Measurements from ENCODE around the gene SULT1A2. TPM values are rescaled to one million over a fixed set of nuclear protein-coding genes. Genes with fewer than 3 reads are reported as not detected.
"Not testable (repeated sequence)": the region's sequence is repeated elsewhere in the genome, so short reads cannot be mapped to it uniquely, and the experiment has no call there.

Gene SULT1A2
- total RNA-seq, 1 donor: 0.27 TPM

GRCh38 chr16:28592511-28592910, 4.3 kb downstream of the SULT1A2 start:
- no peak for DNase-seq (ENCODE audit: low read depth in 2 of 3, low spot score in 2 of 3)

- no peak for DNase-seq (ENCODE audit: low read depth in 2 of 3, low spot score in 2 of 3)
Observed at GRCh38 chr16:28591355-28591754, 5.5 kb downstream of the SULT1A2 start.

GRCh38 chr16:28590384-28591340, 6.2 kb downstream of the SULT1A2 start:
- no peak for DNase-seq (ENCODE audit: low read depth in 2 of 3, low spot score in 2 of 3)

GRCh38 chr16:28589930-28590329, 6.9 kb downstream of the SULT1A2 start:
- no peak for DNase-seq (ENCODE audit: low read depth in 2 of 3, low spot score in 2 of 3)

GRCh38 chr16:28589069-28589468, 7.8 kb downstream of the SULT1A2 start:
- DNase-seq (ENCODE audit: low read depth in 2 of 3, low spot score in 2 of 3): no peak

GRCh38 chr16:28587386-28587785, 9.5 kb downstream of the SULT1A2 start:
- DNase-seq (ENCODE audit: low read depth in 2 of 3, low spot score in 2 of 3): no peak

GRCh38 chr16:28586466-28586865, 10.4 kb downstream of the SULT1A2 start:
- DNase-seq (ENCODE audit: low read depth in 2 of 3, low spot score in 2 of 3): no peak

GRCh38 chr16:28585674-28586073, 11.2 kb downstream of the SULT1A2 start:
- DNase-seq (ENCODE audit: low read depth in 2 of 3, low spot score in 2 of 3): no peak

GRCh38 chr16:28580726-28581315, 16.0 kb downstream of the SULT1A2 start:
- DNase-seq (ENCODE audit: low read depth in 2 of 3, low spot score in 2 of 3): no peak

- DNase-seq (ENCODE audit: low read depth in 2 of 3, low spot score in 2 of 3): no peak
Observed at GRCh38 chr16:28575446-28576109, 21.3 kb downstream of the SULT1A2 start.

GRCh38 chr16:28574925-28575324, 21.9 kb downstream of the SULT1A2 start:
- DNase-seq (ENCODE audit: low read depth in 2 of 3, low spot score in 2 of 3): no peak

- DNase-seq (ENCODE audit: low read depth in 2 of 3, low spot score in 2 of 3): no peak
Observed at GRCh38 chr16:28573738-28574718, 22.8 kb downstream of the SULT1A2 start.

GRCh38 chr16:28572696-28573510, 23.9 kb downstream of the SULT1A2 start:
- no peak for DNase-seq (ENCODE audit: low read depth in 2 of 3, low spot score in 2 of 3)

- DNase-seq (ENCODE audit: low read depth in 2 of 3, low spot score in 2 of 3): no peak
Observed at GRCh38 chr16:28569968-28570752, 26.7 kb downstream of the SULT1A2 start.

- DNase-seq (ENCODE audit: low read depth in 2 of 3, low spot score in 2 of 3): no peak
Observed at GRCh38 chr16:28569021-28569420, 27.8 kb downstream of the SULT1A2 start.

GRCh38 chr16:28567292-28567691, 29.6 kb downstream of the SULT1A2 start:
- DNase-seq (ENCODE audit: low read depth in 2 of 3, low spot score in 2 of 3): no peak

GRCh38 chr16:28566233-28566925, 30.5 kb downstream of the SULT1A2 start:
- not testable (repeated sequence) for DNase-seq (ENCODE audit: low read depth in 2 of 3, low spot score in 2 of 3)

- no peak for DNase-seq (ENCODE audit: low read depth in 2 of 3, low spot score in 2 of 3)
Observed at GRCh38 chr16:28563218-28563617, 33.6 kb downstream of the SULT1A2 start.
